Neutrophil (primary cell): ENCODE measurements around the gene AGAP1.

Experiments
- H3K27ac ChIP-seq: fragments of 200-600 bp; sonication (generic); 2 replicates; pipeline ENCODE4 v1.5.1; 2016; ENCODE audit warnings: mild to moderate bottlenecking, moderate library complexity
- H3K27me3 ChIP-seq: fragments of 200-600 bp; sonication (generic); 2 replicates; pipeline ENCODE4 v1.6.0; 2016; ENCODE audit warnings: mild to moderate bottlenecking
- H3K36me3 ChIP-seq: fragments of 200-600 bp; sonication (generic); 2 replicates; pipeline ENCODE4 v1.5.1; 2017
- H3K4me1 ChIP-seq, 2 experiments: fragments of 200-600 bp in 1 of 2; sonication (generic) in 1 of 2; 1 replicate in 1 of 2; 2 replicates in 1 of 2; pipeline versions ENCODE4 v1.5.1 to v1.6.1; 2013 to 2016; ENCODE audit warnings: low read depth in 1 of 2, low read length in 1 of 2, mild to moderate bottlenecking in 1 of 2, moderate library complexity in 1 of 2; ENCODE audit not compliant: control insufficient read depth in 1 of 2, insufficient read depth in 1 of 2
- H3K4me3 ChIP-seq, 2 experiments: fragments of 200-600 bp in 1 of 2; sonication (generic) in 1 of 2; 1 replicate in 1 of 2; 2 replicates in 1 of 2; pipeline ENCODE4 v1.5.1; 2013 to 2016; ENCODE audit warnings: low read depth in 1 of 2, low read length in 1 of 2, mild to moderate bottlenecking in 1 of 2, moderate library complexity in 1 of 2
- H3K9me3 ChIP-seq: fragments of 200-600 bp; sonication (generic); 2 replicates; pipeline ENCODE4 v1.5.1; 2016
- CTCF ChIP-seq: fragments of 200-600 bp; sonication (generic); IDR thresholded peaks from 2 replicates; pipeline ENCODE4 v1.5.1; 2016; ENCODE audit warnings: antibody characterized with exemption

The AGAP1 gene

GRCh38 chr2:236157366-236157765 is 663.5 kb downstream of the AGAP1 start:
- Histone ChIP-seq H3K4me1 (no peaks in the 10 kb centered on the region), H3K27ac (no peak overlapping the region), H3K9me3 (no peaks in the 10 kb centered on the region), H3K36me3 (no peaks in the 10 kb centered on the region), H3K27me3 (peaks cover 66% of the 10 kb centered on the region), H3K4me3 (no peak overlapping the region)
- TF ChIP-seq CTCF: no peak

GRCh38 chr2:236157815-236158498 is 664.1 kb downstream of the AGAP1 start:
- peaks cover 72% of the 10 kb centered on the region for H3K27me3 ChIP-seq
- no peak overlapping the region for H3K4me3 ChIP-seq
- H3K36me3 ChIP-seq: no peaks in the 10 kb centered on the region
- TF ChIP-seq CTCF: no peak
- H3K27ac ChIP-seq: no peak overlapping the region
- no peaks in the 10 kb centered on the region for H3K9me3 ChIP-seq
- H3K4me1 ChIP-seq: no peaks in the 10 kb centered on the region

- no peak for TF ChIP-seq CTCF
- no peak overlapping the region for H3K4me3 ChIP-seq
- H3K9me3 ChIP-seq: no peaks in the 10 kb centered on the region
- H3K27me3 ChIP-seq: peaks cover 84% of the 10 kb centered on the region
- no peaks in the 10 kb centered on the region for H3K4me1 ChIP-seq
- H3K36me3 ChIP-seq: no peaks in the 10 kb centered on the region
- H3K27ac ChIP-seq: no peak overlapping the region
Observed at GRCh38 chr2:236158969-236159777, 665.3 kb downstream of the AGAP1 start.

GRCh38 chr2:236159778-236160170 is 665.9 kb downstream of the AGAP1 start:
- Histone ChIP-seq H3K27ac (no peak overlapping the region), H3K27me3 (peaks cover 90% of the 10 kb centered on the region), H3K4me1 (no peaks in the 10 kb centered on the region), H3K4me3 (no peak overlapping the region), H3K36me3 (no peaks in the 10 kb centered on the region), H3K9me3 (no peaks in the 10 kb centered on the region)
- no peak for TF ChIP-seq CTCF

GRCh38 chr2:236160366-236161081 is 666.7 kb downstream of the AGAP1 start:
- H3K27ac ChIP-seq: no peak overlapping the region
- no peak for TF ChIP-seq CTCF
- H3K27me3 ChIP-seq: peaks cover 97% of the 10 kb centered on the region
- no peaks in the 10 kb centered on the region for H3K4me1 ChIP-seq
- H3K9me3 ChIP-seq: no peaks in the 10 kb centered on the region
- H3K36me3 ChIP-seq: no peaks in the 10 kb centered on the region
- H3K4me3 ChIP-seq: no peak overlapping the region
